NT2/D1 (cell line): ENCODE measurements around the gene KLF16.

ENCODE experiments used
- DNase-seq: peaks from one replicate; pipeline ENCODE4 v3.0.0-alpha.2; 2011; ENCODE audit warnings: low read depth, low spot score
- H3K27me3 ChIP-seq: 2 replicates; pipeline ENCODE4 v1.6.0; 2011; ENCODE audit warnings: mild to moderate bottlenecking; ENCODE audit not compliant: insufficient read length, insufficient read depth
- H3K36me3 ChIP-seq: 2 replicates; pipeline ENCODE4 v1.6.1; 2011; ENCODE audit warnings: mild to moderate bottlenecking, low read length, mixed read lengths; ENCODE audit not compliant: insufficient read depth, insufficient read length
- H3K4me1 ChIP-seq: 2 replicates; pipeline ENCODE4 v1.5.1; 2011; ENCODE audit not compliant: insufficient read depth, insufficient read length
- H3K4me3 ChIP-seq: 2 replicates; pipeline ENCODE4 v1.5.1; 2011; ENCODE audit warnings: low read depth; ENCODE audit not compliant: insufficient read length
- H3K9ac ChIP-seq: 2 replicates; pipeline ENCODE4 v1.6.0; 2011; ENCODE audit warnings: low read depth; ENCODE audit not compliant: insufficient read length
- H3K9me3 ChIP-seq: 2 replicates; pipeline ENCODE4 v1.5.1; 2011; ENCODE audit warnings: mild to moderate bottlenecking, low read length; ENCODE audit not compliant: insufficient read depth
- SUZ12 ChIP-seq: IDR thresholded peaks from 2 replicates; pipeline ENCODE4 v1.6.1; 2011; ENCODE audit not compliant: insufficient read length, insufficient read depth; ENCODE audit errors: extremely low read depth
- YY1 ChIP-seq: IDR thresholded peaks from 2 replicates; pipeline ENCODE4 v1.6.1; 2011; ENCODE audit not compliant: insufficient read length, insufficient read depth
- ZNF274 ChIP-seq: IDR thresholded peaks from 2 replicates; pipeline ENCODE4 v1.6.1; 2011; ENCODE audit warnings: mild to moderate bottlenecking, low read depth, low read length

KLF16 gene

GRCh38 chr19:1839658-1840540, 23.5 kb downstream of the KLF16 start:
- H3K4me1 ChIP-seq = peaks cover 34% of the 10 kb centered on the region
- H3K9ac ChIP-seq = peak overlapping the region; percentile 32
- TF ChIP-seq YY1 = no peak
- no peak for TF ChIP-seq SUZ12
- no peak for TF ChIP-seq ZNF274
- peaks cover 59% of the 10 kb centered on the region for H3K36me3 ChIP-seq
- H3K9me3 ChIP-seq = no peaks in the 10 kb centered on the region
- no peak overlapping the region for H3K4me3 ChIP-seq
- no peaks in the 10 kb centered on the region for H3K27me3 ChIP-seq
- DNase-seq = no peak

- no peak for DNase-seq
- H3K4me1 ChIP-seq = peaks cover 40% of the 10 kb centered on the region
- no peaks in the 10 kb centered on the region for H3K9me3 ChIP-seq
- no peaks in the 10 kb centered on the region for H3K27me3 ChIP-seq
- TF ChIP-seq SUZ12 (no peak), YY1 (no peak), ZNF274 (no peak)
- H3K4me3 ChIP-seq = no peak overlapping the region
- H3K36me3 ChIP-seq = peaks cover 58% of the 10 kb centered on the region
- H3K9ac ChIP-seq = peak overlapping the region; percentile 50
Measured at GRCh38 chr19:1837625-1838105, 25.7 kb downstream of the KLF16 start.

GRCh38 chr19:1837222-1837565, 26.2 kb downstream of the KLF16 start:
- Histone ChIP-seq H3K27me3 (no peaks in the 10 kb centered on the region), H3K9me3 (no peaks in the 10 kb centered on the region), H3K4me3 (no peak overlapping the region), H3K4me1 (peaks cover 41% of the 10 kb centered on the region), H3K9ac (no peak overlapping the region), H3K36me3 (peaks cover 59% of the 10 kb centered on the region)
- TF ChIP-seq SUZ12 (no peak), ZNF274 (no peak), YY1 (no peak)
- no peak for DNase-seq

GRCh38 chr19:1836458-1837221, 26.7 kb downstream of the KLF16 start:
- H3K4me3 ChIP-seq = no peak overlapping the region
- no peak overlapping the region for H3K9ac ChIP-seq
- DNase-seq = no peak
- H3K27me3 ChIP-seq = no peaks in the 10 kb centered on the region
- TF ChIP-seq YY1 (no peak), ZNF274 (no peak), SUZ12 (no peak)
- H3K9me3 ChIP-seq = no peaks in the 10 kb centered on the region
- H3K4me1 ChIP-seq = peaks cover 44% of the 10 kb centered on the region
- peaks cover 63% of the 10 kb centered on the region for H3K36me3 ChIP-seq

GRCh38 chr19:1833540-1833939, 29.8 kb downstream of the KLF16 start:
- Histone ChIP-seq H3K27me3 (no peaks in the 10 kb centered on the region), H3K36me3 (peaks cover 61% of the 10 kb centered on the region), H3K9me3 (no peaks in the 10 kb centered on the region), H3K4me3 (no peak overlapping the region), H3K4me1 (peaks cover 34% of the 10 kb centered on the region), H3K9ac (peak overlapping the region; percentile 36)
- TF ChIP-seq SUZ12 (no peak), ZNF274 (no peak), YY1 (no peak)
- DNase-seq = no peak

GRCh38 chr19:1832046-1832663, 31.2 kb downstream of the KLF16 start:
- peaks cover 27% of the 10 kb centered on the region for H3K4me1 ChIP-seq
- H3K36me3 ChIP-seq = peaks cover 69% of the 10 kb centered on the region
- H3K9me3 ChIP-seq = no peaks in the 10 kb centered on the region
- TF ChIP-seq YY1 = no peak
- TF ChIP-seq SUZ12 = no peak
- no peak for TF ChIP-seq ZNF274
- no peak overlapping the region for H3K9ac ChIP-seq
- no peak overlapping the region for H3K4me3 ChIP-seq
- no peak for DNase-seq
- no peaks in the 10 kb centered on the region for H3K27me3 ChIP-seq
